Motor neuron (in vitro differentiated cells): ENCODE data around the gene NR5A1. TPM values are rescaled to one million over a fixed set of nuclear protein-coding genes. Genes with fewer than 3 reads are reported as not detected.

ENCODE experiments used
- ATAC-seq, 8 experiments: fragments of 200-7000 bp; cut with Tn5 transposase; replicated peaks in 6 of 8; 2 replicates each; pipeline ENCODE4 v1.8.0; 2021; ENCODE audit warnings: mild to moderate bottlenecking in 8 of 8, moderate library complexity in 8 of 8
- H3K27ac ChIP-seq, 2 donors: fragments of 250-450 bp; sonication (Bioruptor Pico); 2 replicates each; pipeline ENCODE4 v1.9.0; 2021; ENCODE audit warnings: antibody characterized with exemption in 2 of 2, mild to moderate bottlenecking in 2 of 2, moderate library complexity in 1 of 2
- H3K4me1 ChIP-seq, 2 donors: fragments of 250-450 bp; sonication (Bioruptor Pico); replicated peaks in 1 of 2; 2 replicates each; pipeline ENCODE4 v1.6.1; 2021; ENCODE audit warnings: antibody characterized with exemption in 2 of 2, mild to moderate bottlenecking in 2 of 2, moderate library complexity in 1 of 2
- H3K4me3 ChIP-seq, 5 donors: fragments of 250-450 bp; sonication (Bioruptor Pico); 2 replicates each; pipeline ENCODE4 v1.9.0; 2021; ENCODE audit warnings: antibody characterized with exemption in 5 of 5, mild to moderate bottlenecking in 5 of 5, moderate library complexity in 4 of 5
- WGBS, 10 experiments: fragments of 450-650 bp; shearing (Covaris generic); methylation state at CpG; one replicate each; pipeline ENCODE4 v1.0.0; 2022; 5-methylcytosine and 5-hydroxymethylcytosine counted together
- in situ Hi-C, 9 experiments: fragments of 400-800 bp; cut with MboI; loops; one replicate each; pipeline ENCODE4 v1.15.0; 2021; ENCODE audit warnings: low sequenced_read_pairs in 9 of 9, low pct_unique_long_range_greater_than_20kb in 2 of 9; ENCODE audit not compliant: unreplicated experiment in 9 of 9
- total RNA-seq, 8 experiments: library from RNA; unstranded; fragments of 300-600 nt; gene quantifications; 2 replicates each; pipeline versions ENCODE4 v1.2.3 to v1.2.4, GENCODE V29; 2022

The NR5A1 gene
- total RNA-seq, 8 experiments from 2014 or later, result 0.05 to 0.62 (median 0.27) TPM; not detected in 2

DNA sequence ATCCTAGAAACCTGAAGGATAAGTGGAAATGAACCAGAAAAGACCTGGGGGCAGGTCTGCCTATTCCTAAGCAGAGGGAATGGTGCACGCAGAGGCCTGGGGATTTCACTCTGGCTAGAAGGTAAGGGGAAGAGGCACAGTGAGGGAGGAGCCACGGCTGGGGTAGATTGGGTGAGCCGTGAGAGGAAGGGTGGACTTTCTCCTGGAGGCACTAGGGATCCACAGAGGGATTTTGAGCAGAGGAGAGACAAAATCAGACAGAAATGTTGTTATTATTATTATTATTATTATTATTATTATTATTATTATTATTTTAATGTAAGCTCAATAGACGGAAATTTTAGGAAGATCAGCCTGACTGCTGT, 59.9 kb downstream of the NR5A1 start:
- no peak overlapping the region for H3K4me3 ChIP-seq
- H3K27ac ChIP-seq, result no peak overlapping the region
- peaks cover 5 to 15% of the 10 kb centered on the region in 2 donors for H3K4me1 ChIP-seq
- in situ Hi-C loops, result loop anchor here in 1 of 9 experiments (25.0 kb wide), 1 partner anchor 90 kb away; no protein-coding TSS in a partner anchor
- WGBS, 10 experiments, result 0 to 92% (median 50%) methylated on average over 1 to 3 of the region's 4 CpGs; no CpG with 5 or more reads in 2 of the 10 experiments
- no peak for ATAC-seq

DNA sequence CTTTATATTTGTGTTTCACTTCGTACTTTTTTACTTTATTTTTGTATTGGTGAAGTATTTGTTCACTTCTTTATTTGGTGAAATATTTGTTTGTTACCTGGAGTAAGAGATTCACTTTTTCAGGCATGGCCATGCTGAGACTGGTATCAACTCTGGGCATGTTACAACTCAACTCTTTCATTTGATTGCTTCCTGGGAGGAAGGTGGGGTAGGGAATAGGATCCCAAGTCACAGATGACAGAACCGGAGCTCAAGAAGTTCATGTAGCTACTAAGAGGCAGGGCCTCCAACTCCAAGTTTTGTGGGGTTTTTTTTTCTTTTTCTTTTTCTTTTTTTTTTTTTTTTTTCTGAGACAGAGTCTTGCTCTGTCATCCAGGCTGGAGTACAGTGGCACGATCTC, 63.0 kb downstream of the NR5A1 start:
- Histone ChIP-seq H3K4me3 (no peak overlapping the region), H3K27ac (no peak overlapping the region), H3K4me1 (peaks cover 0 to 2% of the 10 kb centered on the region in 2 donors)
- WGBS, 10 experiments, result 11 to 100% (median 81%) methylated on average over 1 to 3 of the region's 3 CpGs
- in situ Hi-C loops, result loop anchor here in 1 of 9 experiments (25.0 kb wide), 1 partner anchor 93 kb away; no protein-coding TSS in a partner anchor
- no peak for ATAC-seq

DNA sequence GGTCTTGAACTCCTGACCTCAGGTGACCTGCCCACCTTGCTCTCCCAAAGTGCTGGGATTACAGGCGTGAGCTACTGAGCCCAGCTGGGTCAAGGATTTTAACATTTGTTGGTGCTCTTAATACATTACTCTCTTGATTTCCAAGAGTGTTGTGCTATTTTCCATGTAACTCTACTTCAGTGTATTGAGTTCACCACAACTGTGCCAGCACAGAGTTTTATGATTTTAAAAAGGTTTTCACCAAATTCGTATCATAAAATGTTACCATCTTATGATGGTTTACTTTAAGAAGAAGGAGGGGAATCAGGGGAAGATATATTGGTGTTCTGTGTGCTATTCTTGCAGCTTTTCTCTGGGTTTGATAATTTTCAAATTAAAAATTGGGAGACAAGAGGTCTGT, 63.6 kb downstream of the NR5A1 start:
- in situ Hi-C loops, result loop anchor here in 1 of 9 experiments (25.0 kb wide), 1 partner anchor 94 kb away; no protein-coding TSS in a partner anchor
- Histone ChIP-seq H3K27ac (no peak overlapping the region), H3K4me1 (peaks cover 0 to 2% of the 10 kb centered on the region in 2 donors), H3K4me3 (no peak overlapping the region)
- no peak for ATAC-seq
- WGBS, 10 experiments, result 0 to 90% (median 58%) methylated on average over 1 to 2 of the region's 2 CpGs; no CpG with 5 or more reads in 1 of the 10 experiments

DNA sequence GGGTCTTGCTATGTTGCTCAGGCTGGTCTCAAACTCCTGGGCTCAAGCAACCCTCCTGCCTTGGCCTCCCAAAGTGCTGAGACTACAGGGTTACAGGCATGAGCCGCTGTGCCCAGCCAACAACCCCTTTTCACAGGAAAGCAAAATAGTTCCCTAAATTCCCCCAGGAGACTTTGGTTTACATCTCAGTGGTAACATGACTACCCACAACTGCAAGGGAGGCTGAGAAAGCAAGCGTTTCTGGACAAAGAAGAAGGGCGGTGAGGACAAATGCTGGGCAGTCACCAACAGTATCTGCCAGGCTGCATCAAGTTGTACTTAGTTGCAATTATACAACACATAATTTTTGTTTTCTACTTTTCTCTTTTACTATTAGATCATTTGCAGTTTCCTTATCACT, 64.4 kb downstream of the NR5A1 start:
- H3K27ac ChIP-seq, result no peak overlapping the region
- no peak for ATAC-seq
- no peaks in the 10 kb centered on the region for H3K4me1 ChIP-seq
- in situ Hi-C loops, result loop anchor here in 1 of 9 experiments (25.0 kb wide), 1 partner anchor 94 kb away; no protein-coding TSS in a partner anchor
- 0 to 100% (median 80%) methylated on average over 1 to 3 of the region's 3 CpGs; no CpG with 5 or more reads in 1 of the 10 experiments for WGBS, 10 experiments
- no peak overlapping the region for H3K4me3 ChIP-seq

DNA sequence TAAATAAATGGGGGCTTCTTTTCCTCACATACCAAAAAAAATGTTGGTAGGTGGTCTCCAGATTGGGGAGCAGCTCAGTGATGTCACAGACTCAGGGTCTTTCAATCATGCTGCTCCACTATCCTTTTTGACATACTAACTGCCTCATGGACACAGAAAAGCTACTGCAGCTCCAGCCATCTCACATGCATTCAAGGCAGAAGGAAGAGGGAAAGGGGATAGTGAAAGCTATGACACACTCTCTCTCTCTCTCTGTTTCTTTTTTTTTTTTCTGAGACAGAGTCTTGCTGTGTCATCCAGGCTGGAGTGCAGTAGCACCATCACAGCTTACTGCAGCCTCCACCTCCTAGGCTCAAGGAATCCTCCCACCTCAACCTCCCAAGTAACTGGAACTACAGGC, 64.8 kb downstream of the NR5A1 start:
- Histone ChIP-seq H3K4me3 (no peak overlapping the region), H3K4me1 (no peaks in the 10 kb centered on the region), H3K27ac (no peak overlapping the region)
- ATAC-seq, result peak in 2 of 8 experiments; percentile 43 to 78
- in situ Hi-C loops, result loop anchor here in 1 of 9 experiments (25.0 kb wide), 1 partner anchor 95 kb away; no protein-coding TSS in a partner anchor

DNA sequence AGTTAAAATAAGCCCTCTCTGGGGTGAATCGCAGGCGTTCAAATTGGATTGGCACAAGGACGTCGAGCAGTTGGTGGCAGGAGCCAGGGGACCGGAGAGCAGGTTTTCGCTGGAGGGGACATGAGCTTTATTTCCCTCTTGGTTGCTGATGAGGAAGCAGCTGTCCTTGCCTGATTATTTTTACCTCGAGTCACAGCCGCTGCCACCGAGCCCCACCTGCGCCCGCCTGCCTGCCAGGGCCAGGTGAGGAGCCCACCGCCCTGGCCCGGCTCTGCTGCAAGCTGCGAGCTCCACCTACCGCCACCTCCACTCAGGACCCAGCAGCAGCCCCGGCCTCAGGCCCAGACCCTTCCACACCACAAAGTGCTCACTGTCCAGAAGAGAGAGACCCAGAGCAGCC, 65.9 kb downstream of the NR5A1 start:
- in situ Hi-C loops, result loop anchor here in 1 of 9 experiments (25.0 kb wide), 1 partner anchor 96 kb away; no protein-coding TSS in a partner anchor
- WGBS, 10 experiments, result 60 to 93% (median 87%) methylated on average over 3 to 8 of the region's 16 CpGs; no CpG with 5 or more reads in 4 of the 10 experiments
- H3K4me1 ChIP-seq, result no peaks in the 10 kb centered on the region
- no peak for ATAC-seq
- no peak overlapping the region for H3K27ac ChIP-seq
- H3K4me3 ChIP-seq, result no peak overlapping the region

DNA sequence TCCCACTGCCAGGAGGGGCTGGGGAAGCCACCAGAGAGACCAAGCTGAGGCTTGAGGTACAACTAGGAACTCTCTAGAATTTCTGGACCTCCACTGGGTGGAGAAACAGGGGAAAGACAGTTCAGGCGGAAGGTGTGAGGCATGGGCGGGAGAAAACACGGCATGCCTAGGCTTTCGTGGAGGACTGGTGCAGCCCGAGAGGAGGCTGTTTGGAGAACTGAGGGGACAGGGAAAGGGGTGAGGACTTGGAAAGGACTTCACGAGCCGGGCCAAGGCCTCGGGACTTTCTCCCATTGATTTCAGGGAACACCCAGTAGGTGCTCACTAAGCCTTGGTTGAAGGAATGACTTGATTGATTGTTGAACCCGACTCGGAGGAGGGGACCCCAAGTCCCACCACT, 66.4 kb downstream of the NR5A1 start:
- in situ Hi-C loops, result loop anchor here in 1 of 9 experiments (25.0 kb wide), 1 partner anchor 97 kb away; no protein-coding TSS in a partner anchor

DNA sequence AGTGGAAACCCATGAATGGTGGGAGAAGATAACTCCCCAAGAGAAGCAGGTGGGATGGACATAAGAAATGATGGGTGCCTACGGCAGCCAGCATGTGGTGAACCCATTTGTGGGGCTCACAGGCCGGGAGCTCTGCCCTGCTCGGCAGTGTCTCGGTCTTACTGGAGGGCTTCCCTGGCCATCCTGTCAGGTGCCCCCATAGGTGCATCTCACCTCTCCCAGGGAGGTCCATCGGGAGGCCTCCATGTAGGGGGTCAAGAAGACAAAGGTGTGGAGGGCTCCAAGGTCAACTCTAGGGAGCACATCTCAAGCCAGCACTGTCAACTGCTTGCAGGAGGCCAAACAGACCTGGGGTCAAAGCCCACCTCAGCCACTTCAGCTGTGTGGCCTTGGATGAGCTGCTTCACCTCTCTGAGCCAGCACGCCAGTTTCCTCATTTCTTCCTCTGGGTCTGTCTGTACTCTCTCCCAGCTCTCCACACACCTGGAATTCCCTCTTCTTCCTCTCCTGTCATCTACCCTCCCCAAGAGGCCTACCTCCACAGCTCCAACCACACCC, 67.4 kb downstream of the NR5A1 start:
- 73 to 100% (median 100%) methylated on average over 1 to 3 of the region's 6 CpGs; no CpG with 5 or more reads in 6 of the 10 experiments for WGBS, 10 experiments
- H3K27ac ChIP-seq, result no peak overlapping the region
- in situ Hi-C loops, result loop anchor here in 1 of 9 experiments (25.0 kb wide), 1 partner anchor 98 kb away; no protein-coding TSS in a partner anchor

More for the DNA sequence above, 66.4 kb downstream of the NR5A1 start:
- 54 to 94% (median 80%) methylated on average over 1 to 5 of the region's 10 CpGs; no CpG with 5 or more reads in 5 of the 10 experiments for WGBS, 10 experiments
- Histone ChIP-seq H3K4me3 (no peak overlapping the region), H3K27ac (no peak overlapping the region), H3K4me1 (peaks cover 0 to 3% of the 10 kb centered on the region in 2 donors)
- ATAC-seq, result no peak

DNA sequence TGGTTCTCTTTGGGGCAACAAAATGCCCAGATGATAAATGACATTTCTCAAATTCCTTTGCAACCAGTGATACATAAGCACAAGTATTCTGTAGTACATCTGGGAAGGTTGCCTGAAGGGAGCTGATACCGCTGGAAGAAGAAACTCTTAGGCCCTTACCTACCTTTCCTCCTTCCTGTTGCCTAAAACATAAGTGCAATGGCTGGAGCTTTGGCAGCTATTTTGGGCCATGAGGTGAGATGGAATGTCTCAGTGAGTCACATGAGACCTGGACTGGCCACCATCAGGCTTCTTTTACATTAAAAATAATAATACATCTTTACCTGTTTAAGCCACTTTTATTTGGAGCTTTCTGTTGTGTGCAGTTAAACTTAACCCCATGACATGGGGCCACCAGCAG, 68.1 kb downstream of the NR5A1 start:
- Histone ChIP-seq H3K4me1 (peaks cover 0 to 3% of the 10 kb centered on the region in 2 donors), H3K27ac (no peak overlapping the region), H3K4me3 (no peak overlapping the region)
- WGBS, 10 experiments, result 20 to 100% (median 100%) methylated on average over 1 of the region's 1 CpG
- ATAC-seq, result no peak
- in situ Hi-C loops, result loop anchor here in 1 of 9 experiments (25.0 kb wide), 1 partner anchor 98 kb away; no protein-coding TSS in a partner anchor

More for the DNA sequence above, 67.4 kb downstream of the NR5A1 start:
- Histone ChIP-seq H3K4me3 (no peak overlapping the region), H3K4me1 (peaks cover 0 to 3% of the 10 kb centered on the region in 2 donors)
- ATAC-seq, result no peak

DNA sequence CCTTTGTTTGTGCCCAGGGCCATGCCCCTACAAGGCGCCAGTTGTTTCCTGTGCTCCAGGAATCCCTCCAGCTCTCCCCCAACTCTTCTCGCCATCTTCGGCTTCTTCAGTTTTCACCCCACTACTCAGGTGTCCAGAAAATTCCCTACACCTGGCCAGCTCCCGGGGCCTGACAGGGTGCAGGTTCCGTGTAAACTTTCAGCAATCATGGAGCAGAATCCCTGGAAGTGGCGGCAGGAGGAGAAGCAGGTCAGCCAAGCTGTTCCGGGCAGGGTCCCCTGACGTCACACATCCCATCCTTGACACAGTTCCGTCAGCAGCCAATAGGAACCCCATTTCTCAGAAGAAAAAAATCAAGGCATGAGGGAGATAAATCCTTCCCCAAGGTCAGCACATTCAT, 69.1 kb downstream of the NR5A1 start:
- in situ Hi-C loops, result loop anchor here in 1 of 9 experiments (25.0 kb wide), 1 partner anchor 99 kb away; no protein-coding TSS in a partner anchor
- no peak overlapping the region for H3K4me3 ChIP-seq
- H3K4me1 ChIP-seq, result peaks cover 0 to 3% of the 10 kb centered on the region in 2 donors
- no peak for ATAC-seq
- no peak overlapping the region for H3K27ac ChIP-seq
- WGBS, 10 experiments, result 65 to 100% (median 95%) methylated on average over 1 to 8 of the region's 9 CpGs; no CpG with 5 or more reads in 5 of the 10 experiments

DNA sequence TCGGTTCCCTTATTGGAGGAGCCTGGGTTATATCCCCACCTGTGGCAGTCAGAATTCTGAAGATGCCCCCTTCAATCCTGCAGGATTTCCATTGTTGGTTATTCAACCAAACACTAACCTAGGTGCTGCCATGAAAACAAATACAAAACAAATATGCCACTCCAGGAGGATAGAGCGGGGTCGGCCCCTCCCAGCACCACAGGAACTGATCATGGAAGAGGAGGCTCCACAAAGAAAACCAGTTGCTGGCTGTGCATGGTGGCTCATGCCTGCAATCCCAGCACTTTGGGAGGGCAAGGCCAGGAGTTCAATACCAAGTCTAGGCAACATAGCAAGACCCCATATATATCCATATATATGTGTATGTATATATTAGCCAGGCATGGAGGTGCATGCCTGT, 70.1 kb downstream of the NR5A1 start:
- WGBS, 10 experiments, result 78 to 100% (median 90%) methylated on average over 1 to 3 of the region's 3 CpGs; no CpG with 5 or more reads in 6 of the 10 experiments
- Histone ChIP-seq H3K27ac (no peak overlapping the region), H3K4me3 (no peak overlapping the region)

DNA sequence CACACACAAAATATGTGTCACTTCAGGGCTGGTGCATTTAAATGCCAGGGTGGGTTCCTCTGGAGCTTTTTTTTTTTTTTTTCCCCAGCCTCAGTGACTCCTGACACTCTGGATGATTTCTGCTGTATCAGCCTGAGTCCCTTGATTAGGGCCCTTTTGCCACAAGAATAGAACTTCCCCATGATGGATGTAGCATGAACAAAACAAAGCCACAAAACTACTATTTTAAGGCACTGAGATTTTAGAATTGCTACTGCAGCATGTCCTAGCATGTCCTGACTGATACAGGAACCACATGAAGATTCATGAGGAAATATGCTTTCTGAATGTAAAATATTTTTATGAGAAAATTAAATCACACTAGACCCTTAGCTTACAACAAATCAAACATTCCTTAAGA, 70.9 kb downstream of the NR5A1 start:
- Histone ChIP-seq H3K4me3 (no peak overlapping the region), H3K4me1 (peaks cover under 1 to 8% of the 10 kb centered on the region in 2 donors), H3K27ac (no peak overlapping the region)
- in situ Hi-C loops, result loop anchor here in 1 of 9 experiments (25.0 kb wide), 1 partner anchor 101 kb away; no protein-coding TSS in a partner anchor
- ATAC-seq, result no peak

More for the DNA sequence above, 70.1 kb downstream of the NR5A1 start:
- peaks cover 0 to 3% of the 10 kb centered on the region in 2 donors for H3K4me1 ChIP-seq
- in situ Hi-C loops, result loop anchor here in 1 of 9 experiments (25.0 kb wide), 1 partner anchor 100 kb away; no protein-coding TSS in a partner anchor
- ATAC-seq, result no peak
